ENCODE measurements around the gene SNAP23.

GRCh38 chr15:42482701-42483100 lies 12.7 kb upstream of the SNAP23 start:
- TF ChIP-seq CTCF (IDR thresholded peaks at IDR 0.05; ENCODE audit: low read depth, low read length): no peak
- TF ChIP-seq POLR2A (IDR thresholded peaks at IDR 0.05; ENCODE audit: extremely low read depth, insufficient read length): no peak
- TF ChIP-seq MYC (IDR thresholded peaks at IDR 0.05; ENCODE audit: low read depth, low read length): no peak
- TF ChIP-seq MAX (IDR thresholded peaks at IDR 0.05; ENCODE audit: low read depth, low read length): no peak
